Neuronal stem cell (in vitro differentiated cells): ENCODE results near the gene UTRN.
A peak's percentile ranks its signal among the peaks of the same experiment; 100 is the strongest.

Source experiments
- DNase-seq: peaks from one replicate; pipeline ENCODE4 v3.0.0-alpha.2; 2013; ENCODE audit warnings: low spot score
- H2AFZ ChIP-seq: one replicate; pipeline ENCODE4 v1.6.1; 2013; ENCODE audit warnings: mild to moderate bottlenecking, low read length, inconsistent platforms
- H2AK5ac ChIP-seq: 2 replicates; pipeline ENCODE4 v1.6.1; 2013; ENCODE audit warnings: low read depth, mild to moderate bottlenecking, inconsistent platforms, low read length, moderate library complexity, mixed read lengths
- H2BK120ac ChIP-seq: 2 replicates; pipeline ENCODE4 v1.6.1; 2013; ENCODE audit warnings: low read depth, mild to moderate bottlenecking, inconsistent platforms, low read length, moderate library complexity, mixed read lengths
- H2BK12ac ChIP-seq: one replicate; pipeline ENCODE4 v1.6.1; 2013; ENCODE audit warnings: low read length, inconsistent platforms
- H2BK15ac ChIP-seq: 2 replicates; pipeline ENCODE4 v1.6.1; 2013; ENCODE audit warnings: mild to moderate bottlenecking, low read length, inconsistent platforms, mixed read lengths
- H2BK5ac ChIP-seq: one replicate; pipeline ENCODE4 v1.6.1; 2013; ENCODE audit warnings: inconsistent platforms, mild to moderate bottlenecking, low read length, moderate library complexity
- H3K14ac ChIP-seq: one replicate; pipeline ENCODE4 v1.6.1; 2013; ENCODE audit warnings: low read length, inconsistent platforms
- H3K18ac ChIP-seq: 2 replicates; pipeline ENCODE4 v1.6.1; 2013; ENCODE audit warnings: low read length, inconsistent platforms
- H3K23ac ChIP-seq: 2 replicates; pipeline ENCODE4 v1.6.1; 2013; ENCODE audit warnings: low read depth, mild to moderate bottlenecking, mixed read lengths, low read length, inconsistent platforms; ENCODE audit not compliant: poor library complexity
- H3K27ac ChIP-seq: replicated peaks from 3 replicates; pipeline ENCODE4 v1.5.1; 2013; ENCODE audit warnings: low read length, inconsistent platforms
- H3K27me3 ChIP-seq, 3 experiments: 2 replicates each; pipeline ENCODE4 v1.6.1; 2013; ENCODE audit warnings: low read length in 3 of 3, mild to moderate bottlenecking in 2 of 3, inconsistent platforms in 1 of 3, low read depth in 1 of 3, mixed read lengths in 1 of 3, moderate library complexity in 1 of 3; ENCODE audit not compliant: control insufficient read depth in 3 of 3, insufficient read depth in 3 of 3
- H3K36me3 ChIP-seq, 2 donors: replicated peaks in 1 of 2; 2 replicates each; pipeline ENCODE4 v1.6.1; 2013; ENCODE audit warnings: low read length in 2 of 2; ENCODE audit not compliant: control insufficient read depth in 2 of 2, insufficient read depth in 2 of 2
- H3K4ac ChIP-seq: 2 replicates; pipeline ENCODE4 v1.6.1; 2013; ENCODE audit warnings: inconsistent platforms, mild to moderate bottlenecking, low read length, moderate library complexity
- H3K4me1 ChIP-seq, 2 donors: 1 replicate in 1 of 2; 2 replicates in 1 of 2; pipeline ENCODE4 v1.6.1; 2013; ENCODE audit warnings: low read length in 2 of 2, low read depth in 1 of 2; ENCODE audit not compliant: control insufficient read depth in 2 of 2, insufficient read depth in 1 of 2
- H3K4me2 ChIP-seq: one replicate; pipeline ENCODE4 v1.6.1; 2013; ENCODE audit warnings: mild to moderate bottlenecking, low read length, inconsistent platforms; ENCODE audit not compliant: insufficient read depth, poor library complexity, severe bottlenecking
- H3K4me3 ChIP-seq, 2 donors: 2 replicates each; pipeline ENCODE4 v1.5.1; 2013; ENCODE audit warnings: low read length in 2 of 2, mild to moderate bottlenecking in 2 of 2, inconsistent platforms in 1 of 2, moderate library complexity in 1 of 2
- H3K79me1 ChIP-seq: one replicate; pipeline ENCODE4 v1.6.1; 2013; ENCODE audit warnings: low read depth, mild to moderate bottlenecking, inconsistent platforms, low read length, moderate library complexity
- H3K9ac ChIP-seq: one replicate; pipeline ENCODE4 v1.6.1; 2013; ENCODE audit warnings: mild to moderate bottlenecking, low read depth, low read length, inconsistent platforms; ENCODE audit not compliant: poor library complexity
- H3K9me3 ChIP-seq, 2 donors: replicated peaks in 1 of 2; 2 replicates each; pipeline versions ENCODE3 to v1.6.1; 2013; ENCODE audit warnings: low read length in 2 of 2, mild to moderate bottlenecking in 2 of 2, inconsistent platforms in 1 of 2, low read depth in 1 of 2, mixed read lengths in 1 of 2, moderate library complexity in 1 of 2; ENCODE audit not compliant: control insufficient read depth in 2 of 2, insufficient read depth in 1 of 2
- H4K8ac ChIP-seq: one replicate; pipeline ENCODE4 v1.6.1; 2013; ENCODE audit warnings: low read depth, mild to moderate bottlenecking, inconsistent platforms, low read length, moderate library complexity
- H4K91ac ChIP-seq: one replicate; pipeline ENCODE4 v1.6.1; 2013; ENCODE audit warnings: low read length, low read depth, mild to moderate bottlenecking, inconsistent platforms; ENCODE audit not compliant: poor library complexity
- WGBS, 2 donors: extraction: QIAGEN DNeasy Blood & Tissue Kit; methylation state at CpG; one replicate each; pipeline ENCODE4 v1.1.7; 2013; ENCODE audit warnings: missing lambda C conversion rate in 2 of 2, mixed read lengths in 1 of 2; ENCODE audit not compliant: insufficient read length in 2 of 2, insufficient replicate concordance in 1 of 2; ENCODE audit errors: extremely low coverage in 2 of 2; 5-methylcytosine and 5-hydroxymethylcytosine counted together

The UTRN gene

DNA sequence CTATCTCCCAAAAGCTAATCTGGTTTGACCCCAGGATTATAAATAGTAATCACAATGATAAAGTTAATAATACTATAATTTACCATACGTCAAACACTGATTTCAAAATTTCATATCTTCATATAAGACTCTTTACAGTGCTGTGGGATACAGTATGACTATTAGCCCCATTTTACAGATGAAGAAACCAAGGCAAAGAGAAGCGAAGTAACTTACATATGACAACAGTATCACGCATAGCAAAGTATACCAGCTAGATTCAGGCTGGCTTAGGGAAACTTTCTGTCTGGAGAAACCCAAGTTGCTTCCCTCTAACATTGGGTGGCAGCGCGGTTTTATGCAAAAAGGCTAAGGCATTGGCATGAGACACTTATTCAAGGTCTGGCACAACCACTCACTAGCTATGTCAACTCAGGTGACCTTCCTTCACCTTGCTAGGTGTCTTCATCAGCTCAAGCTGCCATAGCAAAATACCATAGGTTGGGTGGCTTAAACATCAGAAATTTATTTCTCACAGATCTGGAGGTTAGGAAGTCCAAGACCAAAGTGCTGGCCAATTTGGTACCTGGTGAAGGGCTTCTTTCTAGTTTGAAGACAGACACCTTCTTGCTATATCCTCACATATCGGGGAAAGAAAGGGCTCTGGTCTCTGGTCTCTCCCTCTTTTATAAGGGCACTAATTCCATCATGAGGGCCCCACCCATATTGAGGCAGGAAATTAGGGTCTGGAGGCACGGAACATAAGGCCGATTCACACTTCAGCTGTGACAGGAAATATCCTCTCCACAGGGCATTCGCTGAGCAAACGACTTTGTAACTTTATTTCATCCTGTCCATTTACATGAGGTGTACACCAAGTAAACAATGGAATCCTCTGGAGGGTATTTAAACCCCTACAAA lies 22.4 kb upstream of the UTRN start:
- Histone ChIP-seq H3K4me2 (no peak overlapping the region), H3K18ac (no peak overlapping the region), H2AK5ac (no peak overlapping the region), H4K91ac (no peak overlapping the region), H2BK12ac (no peak overlapping the region), H3K9ac (no peak overlapping the region), H3K4me1 (peaks cover 11 to 21% of the 10 kb centered on the region in 2 donors), H3K14ac (no peak overlapping the region), H3K9me3 (peaks cover 3 to 8% of the 10 kb centered on the region in 2 donors), H3K27ac (no peak overlapping the region), H2BK5ac (no peak overlapping the region), H2BK120ac (no peak overlapping the region), H3K27me3 (no peaks in the 10 kb centered on the region), H4K8ac (no peak overlapping the region), H3K23ac (no peak overlapping the region), H3K79me1 (no peaks in the 10 kb centered on the region), H3K4ac (no peak overlapping the region), H3K36me3 (no peaks in the 10 kb centered on the region), H2AFZ (no peak overlapping the region), H2BK15ac (no peak overlapping the region), H3K4me3 (no peak overlapping the region)
- DNase-seq, result no peak
- no CpG with 5 or more reads among the region's 10 CpGs for WGBS, 2 donors

DNA sequence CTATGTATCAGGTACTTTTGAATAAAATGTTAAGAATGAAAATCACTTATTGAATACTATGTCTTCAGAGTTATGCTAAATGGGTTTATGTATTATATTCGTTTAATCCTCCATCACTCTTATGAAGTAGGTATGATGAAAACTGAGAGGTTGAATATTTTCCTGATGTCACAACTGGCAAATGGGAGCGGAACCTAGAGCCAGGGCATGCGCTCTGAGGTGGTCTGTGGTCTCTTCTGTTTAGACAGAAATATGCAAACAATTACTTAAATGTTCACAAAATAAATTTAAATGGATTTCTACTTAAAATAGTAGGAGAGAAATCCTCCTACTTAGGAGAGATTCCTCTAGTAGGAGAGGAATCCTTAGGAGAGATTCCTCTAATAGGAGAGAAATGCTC lies 21.3 kb upstream of the UTRN start:
- Histone ChIP-seq H3K14ac (no peak overlapping the region), H2BK12ac (no peak overlapping the region), H3K9ac (no peak overlapping the region), H3K36me3 (no peaks in the 10 kb centered on the region), H4K8ac (no peak overlapping the region), H2AFZ (peak overlapping the region; percentile 77), H3K27ac (peak overlapping the region; percentile 63), H2BK5ac (no peak overlapping the region), H2BK120ac (no peak overlapping the region), H3K27me3 (no peaks in the 10 kb centered on the region), H2AK5ac (no peak overlapping the region), H2BK15ac (no peak overlapping the region), H3K4me2 (no peak overlapping the region), H3K4me1 (peaks cover 11 to 21% of the 10 kb centered on the region in 2 donors), H4K91ac (no peak overlapping the region), H3K4ac (no peak overlapping the region), H3K18ac (no peak overlapping the region), H3K9me3 (peaks cover 1 to 8% of the 10 kb centered on the region in 2 donors), H3K4me3 (no peak overlapping the region), H3K23ac (no peak overlapping the region), H3K79me1 (no peaks in the 10 kb centered on the region)
- WGBS, 2 donors, result no CpG with 5 or more reads among the region's 3 CpGs
- no peak for DNase-seq

DNA sequence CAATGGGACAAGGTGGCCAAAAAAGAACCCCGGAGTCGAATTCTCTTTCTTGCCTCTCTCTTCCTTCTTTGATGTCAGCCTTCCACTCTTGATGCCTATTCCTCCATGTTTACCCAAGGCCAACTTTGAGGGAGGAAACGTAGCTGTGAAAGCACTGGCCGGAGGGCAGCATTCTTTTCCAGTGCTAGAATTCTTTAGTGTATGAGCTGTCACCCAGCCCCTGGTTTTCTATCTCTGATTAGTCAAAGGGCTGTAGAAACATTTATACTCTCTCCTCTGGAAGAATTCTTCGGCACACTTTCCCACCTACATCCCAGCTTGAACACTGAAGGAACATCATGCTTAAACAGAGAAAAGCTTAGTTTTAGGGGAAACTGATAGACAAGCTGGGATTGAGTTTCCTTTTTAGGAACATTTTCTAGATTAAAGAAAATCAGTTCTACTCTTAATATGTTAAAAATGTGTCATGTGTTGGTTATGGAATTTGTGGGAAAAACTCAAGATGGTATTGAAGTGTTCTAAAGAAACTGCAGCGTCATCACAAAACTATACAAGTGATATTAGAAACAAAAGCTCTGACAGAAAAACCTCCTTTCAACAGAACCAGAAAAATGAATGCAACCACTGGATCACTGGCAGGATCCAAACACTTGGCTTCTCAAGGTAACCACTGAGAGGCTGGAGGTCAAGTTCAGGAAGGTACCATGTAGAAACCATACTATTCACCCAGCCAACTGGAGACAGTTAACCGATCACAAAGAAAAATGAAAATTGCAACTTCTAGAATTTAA lies 20.7 kb upstream of the UTRN start:
- H3K4me3 ChIP-seq, result no peak overlapping the region
- H4K91ac ChIP-seq, result no peak overlapping the region
- no peaks in the 10 kb centered on the region for H3K27me3 ChIP-seq
- no peak overlapping the region for H2BK5ac ChIP-seq
- no peak overlapping the region for H2BK15ac ChIP-seq
- H2AK5ac ChIP-seq, result no peak overlapping the region
- no peak overlapping the region for H3K14ac ChIP-seq
- H3K9ac ChIP-seq, result no peak overlapping the region
- no peaks in the 10 kb centered on the region for H3K79me1 ChIP-seq
- peaks cover 11 to 21% of the 10 kb centered on the region in 2 donors for H3K4me1 ChIP-seq
- no peak overlapping the region for H2BK12ac ChIP-seq
- H3K27ac ChIP-seq, result peak overlapping the region; percentile 63
- H4K8ac ChIP-seq, result no peak overlapping the region
- no peak overlapping the region for H3K18ac ChIP-seq
- no peak overlapping the region for H2BK120ac ChIP-seq
- H3K36me3 ChIP-seq, result no peaks in the 10 kb centered on the region
- H3K9me3 ChIP-seq, result peaks cover 1 to 8% of the 10 kb centered on the region in 2 donors
- H2AFZ ChIP-seq, result peak overlapping the region; percentile 77
- no CpG with 5 or more reads among the region's 7 CpGs for WGBS, 2 donors
- H3K4me2 ChIP-seq, result no peak overlapping the region
- no peak for DNase-seq
- no peak overlapping the region for H3K23ac ChIP-seq
- no peak overlapping the region for H3K4ac ChIP-seq

DNA sequence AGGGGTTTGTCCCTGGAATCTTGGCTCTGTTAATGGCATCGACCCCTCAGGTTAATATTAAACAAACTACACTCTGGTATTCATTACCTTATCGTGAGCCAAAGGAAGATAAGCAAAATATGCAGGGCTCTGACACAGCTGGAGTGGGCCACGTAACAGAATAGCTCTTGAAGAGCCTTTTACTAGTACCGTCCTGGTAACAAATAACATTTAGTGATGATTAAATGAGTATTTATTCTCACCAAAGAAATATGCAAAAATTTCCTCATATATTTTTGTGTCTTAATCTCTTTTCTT lies 20.1 kb upstream of the UTRN start:
- no CpG with 5 or more reads among the region's 4 CpGs for WGBS, 2 donors
- Histone ChIP-seq H3K4me3 (no peak overlapping the region), H3K9ac (no peak overlapping the region)

More for the DNA sequence above, 20.1 kb upstream of the UTRN start:
- Histone ChIP-seq H4K8ac (no peak overlapping the region), H3K23ac (no peak overlapping the region), H3K27ac (peak overlapping the region; percentile 29), H2BK5ac (no peak overlapping the region), H3K27me3 (no peaks in the 10 kb centered on the region), H3K14ac (no peak overlapping the region), H3K18ac (no peak overlapping the region), H3K4me1 (peaks cover 11 to 21% of the 10 kb centered on the region in 2 donors), H3K36me3 (no peaks in the 10 kb centered on the region), H2BK120ac (no peak overlapping the region), H3K4me2 (no peak overlapping the region), H2BK15ac (no peak overlapping the region), H3K9me3 (peaks cover 1 to 8% of the 10 kb centered on the region in 2 donors), H4K91ac (no peak overlapping the region), H3K4ac (no peak overlapping the region), H2AFZ (peak overlapping the region; percentile 77), H2BK12ac (no peak overlapping the region), H2AK5ac (no peak overlapping the region), H3K79me1 (no peaks in the 10 kb centered on the region)
- DNase-seq, result no peak
